ENCODE data around the gene SLC3A2.

SLC3A2 gene

DNA sequence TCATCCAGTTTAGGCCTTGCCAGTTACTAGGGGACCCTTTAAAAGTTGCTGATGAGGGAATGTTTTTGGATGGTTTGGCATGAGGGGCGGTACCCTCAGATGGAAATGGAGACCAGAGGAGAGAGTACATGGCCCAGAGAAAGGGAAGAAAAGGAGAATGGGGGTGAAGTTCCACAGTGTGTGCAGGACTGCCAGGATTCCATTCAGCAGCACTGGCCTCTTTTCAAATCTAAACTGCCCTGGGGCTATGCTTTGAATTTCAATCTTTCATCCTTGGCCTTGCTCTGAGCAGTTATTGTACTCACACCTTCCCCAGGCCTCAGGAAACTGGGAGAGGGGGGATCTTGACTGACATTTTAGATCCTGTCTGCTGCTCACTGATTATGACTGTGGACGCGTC, 3.0 kb downstream of the SLC3A2 start:
- H3K4me3 ChIP-seq (ENCODE audit: low read depth, low read length): peak overlapping the region; percentile 99
- TF ChIP-seq, protein P1, sequence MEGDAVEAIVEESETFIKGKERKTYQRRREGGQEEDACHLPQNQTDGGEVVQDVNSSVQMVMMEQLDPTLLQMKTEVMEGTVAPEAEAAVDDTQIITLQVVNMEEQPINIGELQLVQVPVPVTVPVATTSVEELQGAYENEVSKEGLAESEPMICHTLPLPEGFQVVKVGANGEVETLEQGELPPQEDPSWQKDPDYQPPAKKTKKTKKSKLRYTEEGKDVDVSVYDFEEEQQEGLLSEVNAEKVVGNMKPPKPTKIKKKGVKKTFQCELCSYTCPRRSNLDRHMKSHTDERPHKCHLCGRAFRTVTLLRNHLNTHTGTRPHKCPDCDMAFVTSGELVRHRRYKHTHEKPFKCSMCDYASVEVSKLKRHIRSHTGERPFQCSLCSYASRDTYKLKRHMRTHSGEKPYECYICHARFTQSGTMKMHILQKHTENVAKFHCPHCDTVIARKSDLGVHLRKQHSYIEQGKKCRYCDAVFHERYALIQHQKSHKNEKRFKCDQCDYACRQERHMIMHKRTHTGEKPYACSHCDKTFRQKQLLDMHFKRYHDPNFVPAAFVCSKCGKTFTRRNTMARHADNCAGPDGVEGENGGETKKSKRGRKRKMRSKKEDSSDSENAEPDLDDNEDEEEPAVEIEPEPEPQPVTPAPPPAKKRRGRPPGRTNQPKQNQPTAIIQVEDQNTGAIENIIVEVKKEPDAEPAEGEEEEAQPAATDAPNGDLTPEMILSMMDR (IDR thresholded peaks at IDR 0.05; ENCODE audit: low read depth, low read length): no peak
- TF ChIP-seq MYC (IDR thresholded peaks at IDR 0.05; ENCODE audit: low read depth, low read length) (no peak), POLR2A (IDR thresholded peaks at IDR 0.05; ENCODE audit: extremely low read depth, insufficient read length) (no peak)
- no peak for DNase-seq (ENCODE audit: low read depth)

DNA sequence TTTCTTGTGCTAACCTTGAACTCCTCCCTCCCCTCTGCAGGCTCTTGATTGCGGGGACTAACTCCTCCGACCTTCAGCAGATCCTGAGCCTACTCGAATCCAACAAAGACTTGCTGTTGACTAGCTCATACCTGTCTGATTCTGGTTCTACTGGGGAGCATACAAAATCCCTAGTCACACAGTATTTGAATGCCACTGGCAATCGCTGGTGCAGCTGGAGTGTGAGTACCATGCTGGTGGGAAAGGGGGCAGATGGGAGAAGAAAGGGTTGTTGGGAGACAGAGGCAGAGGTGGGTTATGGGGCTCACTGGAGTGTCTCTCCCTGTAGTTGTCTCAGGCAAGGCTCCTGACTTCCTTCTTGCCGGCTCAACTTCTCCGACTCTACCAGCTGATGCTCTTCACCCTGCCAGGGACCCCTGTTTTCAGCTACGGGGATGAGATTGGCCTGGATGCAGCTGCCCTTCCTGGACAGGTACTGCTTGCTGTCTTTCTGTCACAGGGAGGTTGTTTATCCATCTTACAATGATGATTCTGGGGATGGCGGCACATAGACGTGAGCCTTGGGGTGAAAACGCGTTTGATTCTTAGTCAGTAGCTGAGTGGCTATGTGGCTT, 4.5 kb downstream of the SLC3A2 start:
- TF ChIP-seq MYC (IDR thresholded peaks at IDR 0.05; ENCODE audit: low read depth, low read length) (no peak), POLR2A (IDR thresholded peaks at IDR 0.05; ENCODE audit: extremely low read depth, insufficient read length) (no peak)
- TF ChIP-seq, protein P1 (IDR thresholded peaks at IDR 0.05; ENCODE audit: low read depth, low read length): no peak
- TF ChIP-seq, protein P2, sequence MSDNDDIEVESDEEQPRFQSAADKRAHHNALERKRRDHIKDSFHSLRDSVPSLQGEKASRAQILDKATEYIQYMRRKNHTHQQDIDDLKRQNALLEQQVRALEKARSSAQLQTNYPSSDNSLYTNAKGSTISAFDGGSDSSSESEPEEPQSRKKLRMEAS (IDR thresholded peaks at IDR 0.05; ENCODE audit: low read depth, low read length): no peak
- DNase-seq (ENCODE audit: low read depth): no peak
- H3K4me3 ChIP-seq (ENCODE audit: low read depth, low read length): peak overlapping the region; percentile 21

DNA sequence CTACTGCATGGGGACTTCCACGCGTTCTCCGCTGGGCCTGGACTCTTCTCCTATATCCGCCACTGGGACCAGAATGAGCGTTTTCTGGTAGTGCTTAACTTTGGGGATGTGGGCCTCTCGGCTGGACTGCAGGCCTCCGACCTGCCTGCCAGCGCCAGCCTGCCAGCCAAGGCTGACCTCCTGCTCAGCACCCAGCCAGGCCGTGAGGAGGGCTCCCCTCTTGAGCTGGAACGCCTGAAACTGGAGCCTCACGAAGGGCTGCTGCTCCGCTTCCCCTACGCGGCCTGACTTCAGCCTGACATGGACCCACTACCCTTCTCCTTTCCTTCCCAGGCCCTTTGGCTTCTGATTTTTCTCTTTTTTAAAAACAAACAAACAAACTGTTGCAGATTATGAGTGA, 7.7 kb downstream of the SLC3A2 start:
- DNase-seq (ENCODE audit: low read depth): no peak
- H3K4me3 ChIP-seq (ENCODE audit: low read depth, low read length): no peak overlapping the region
- TF ChIP-seq MYC (IDR thresholded peaks at IDR 0.05; ENCODE audit: low read depth, low read length): no peak
- TF ChIP-seq, protein P1 (IDR thresholded peaks at IDR 0.05; ENCODE audit: low read depth, low read length): no peak
- TF ChIP-seq, protein P2 (IDR thresholded peaks at IDR 0.05; ENCODE audit: low read depth, low read length): no peak
- TF ChIP-seq POLR2A (IDR thresholded peaks at IDR 0.05; ENCODE audit: extremely low read depth, insufficient read length): no peak

DNA sequence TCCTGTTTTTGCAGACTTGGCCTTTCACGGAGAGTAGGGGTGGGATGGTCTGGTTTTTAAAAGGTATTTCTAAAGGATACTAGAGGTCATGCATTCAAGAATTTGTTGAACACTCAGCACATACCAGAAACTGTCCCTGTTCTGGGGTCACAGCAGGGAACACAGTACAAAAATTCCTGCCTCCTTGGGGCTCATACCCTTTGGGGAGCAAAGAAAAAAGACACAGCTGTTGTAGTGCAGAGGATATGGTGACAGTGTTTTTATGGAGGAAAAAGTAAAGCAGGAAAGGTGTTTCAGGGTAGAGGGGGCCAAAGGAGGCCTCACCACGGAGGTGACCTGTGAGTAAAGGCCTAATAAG, 8.4 kb downstream of the SLC3A2 start:
- H3K4me3 ChIP-seq (ENCODE audit: low read depth, low read length): no peak overlapping the region
- no peak for DNase-seq (ENCODE audit: low read depth)
- TF ChIP-seq POLR2A (IDR thresholded peaks at IDR 0.05; ENCODE audit: extremely low read depth, insufficient read length) (no peak), MYC (IDR thresholded peaks at IDR 0.05; ENCODE audit: low read depth, low read length) (no peak)
- TF ChIP-seq, protein P1 (IDR thresholded peaks at IDR 0.05; ENCODE audit: low read depth, low read length): no peak
- TF ChIP-seq, protein P2 (IDR thresholded peaks at IDR 0.05; ENCODE audit: low read depth, low read length): no peak

DNA sequence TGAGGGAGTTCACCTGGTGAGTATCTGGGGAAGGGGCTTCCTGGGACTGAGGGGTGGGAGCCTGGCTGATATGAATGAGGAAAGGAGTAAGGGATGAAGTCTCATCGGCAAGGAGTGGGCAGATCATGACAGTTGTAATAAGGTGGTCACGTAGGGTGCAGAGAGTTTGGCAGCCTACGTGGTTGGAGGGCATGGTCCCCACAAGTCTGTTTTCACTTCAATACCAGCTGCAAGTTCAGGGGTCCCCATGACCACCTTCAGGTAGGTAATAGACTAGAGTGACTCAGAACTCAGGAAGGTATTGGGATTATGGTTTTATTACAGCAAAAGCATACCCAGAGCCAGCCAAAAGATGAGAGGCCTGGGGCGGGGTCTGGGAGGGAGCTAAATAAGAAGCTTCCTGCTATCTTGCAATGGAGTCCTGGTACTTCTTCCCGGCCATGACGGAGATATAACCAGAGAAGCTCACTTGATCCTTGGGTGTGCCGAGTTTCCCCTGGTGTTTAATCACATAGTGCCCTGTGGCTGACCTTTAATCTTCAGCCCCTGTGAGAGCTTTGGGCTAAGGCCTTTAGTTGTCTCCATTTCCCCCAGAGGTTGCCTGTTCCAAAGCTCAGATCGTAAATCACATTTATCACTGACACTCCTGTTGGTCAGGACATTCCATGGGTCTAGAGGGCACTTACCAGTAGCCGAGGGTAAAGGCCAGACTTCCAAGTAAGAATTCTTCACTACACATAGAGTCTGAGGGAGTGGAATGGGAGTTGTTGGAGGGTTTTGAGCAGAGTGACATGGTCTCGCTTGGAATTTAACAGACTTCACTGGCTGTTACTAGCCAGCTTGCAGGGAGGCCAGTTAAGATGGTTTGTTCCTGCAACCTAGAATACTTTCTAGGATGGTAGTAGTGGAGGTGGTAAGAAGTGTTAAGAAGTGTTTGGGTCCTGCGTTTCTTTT, 9.1 kb downstream of the SLC3A2 start:
- H3K4me3 ChIP-seq (ENCODE audit: low read depth, low read length): no peak overlapping the region
- TF ChIP-seq, protein P1 (IDR thresholded peaks at IDR 0.05; ENCODE audit: low read depth, low read length): no peak
- no peak for TF ChIP-seq POLR2A (IDR thresholded peaks at IDR 0.05; ENCODE audit: extremely low read depth, insufficient read length)
- no peak for TF ChIP-seq MYC (IDR thresholded peaks at IDR 0.05; ENCODE audit: low read depth, low read length)
- TF ChIP-seq, protein P2 (IDR thresholded peaks at IDR 0.05; ENCODE audit: low read depth, low read length): no peak
- DNase-seq (ENCODE audit: low read depth): peak; percentile 42

Measured in NB4 (cell line).